Trophoblast cell (in vitro differentiated cells and primary cell): ENCODE data around the gene GADD45G.

Experiments
- DNase-seq, 2 donors: peaks; one replicate each; pipeline ENCODE4 v3.0.0-alpha.2; 2016
- H2AFZ ChIP-seq: 2 replicates; pipeline ENCODE4 v1.6.1; 2013; ENCODE audit warnings: low read length, moderate library complexity, mild to moderate bottlenecking; ENCODE audit not compliant: insufficient read depth, poor library complexity
- H2AK5ac ChIP-seq: 2 replicates; pipeline ENCODE4 v1.6.1; 2013; ENCODE audit warnings: mild to moderate bottlenecking, low read length
- H2BK120ac ChIP-seq: 2 replicates; pipeline ENCODE4 v1.6.1; 2013; ENCODE audit warnings: low read length, mild to moderate bottlenecking, moderate library complexity; ENCODE audit not compliant: insufficient read depth, poor library complexity
- H2BK12ac ChIP-seq: 2 replicates; pipeline ENCODE4 v1.6.1; 2013; ENCODE audit warnings: mild to moderate bottlenecking, low read length, moderate library complexity
- H2BK5ac ChIP-seq: 2 replicates; pipeline ENCODE4 v1.6.1; 2013; ENCODE audit warnings: low read length, low read depth, moderate library complexity, mild to moderate bottlenecking; ENCODE audit not compliant: poor library complexity
- H3K14ac ChIP-seq: 2 replicates; pipeline ENCODE4 v1.6.1; 2013; ENCODE audit warnings: mild to moderate bottlenecking, low read length
- H3K18ac ChIP-seq: 2 replicates; pipeline ENCODE4 v1.6.1; 2013; ENCODE audit warnings: mild to moderate bottlenecking, low read length
- H3K23ac ChIP-seq: 2 replicates; pipeline ENCODE4 v1.6.1; 2013; ENCODE audit warnings: low read length
- H3K27ac ChIP-seq: 2 replicates; pipeline ENCODE4 v1.5.1; 2013; ENCODE audit warnings: low read depth, mild to moderate bottlenecking, inconsistent platforms, low read length, moderate library complexity
- H3K27me3 ChIP-seq: 2 replicates; pipeline ENCODE4 v1.6.1; 2013; ENCODE audit warnings: inconsistent platforms, mild to moderate bottlenecking, low read length, moderate library complexity; ENCODE audit not compliant: insufficient read depth
- H3K36me3 ChIP-seq, 2 experiments: 1 replicate in 1 of 2; 2 replicates in 1 of 2; pipeline ENCODE4 v1.6.1; 2013; ENCODE audit warnings: low read length in 2 of 2, mild to moderate bottlenecking in 2 of 2, moderate library complexity in 1 of 2; ENCODE audit not compliant: insufficient read depth in 2 of 2, control insufficient read depth in 1 of 2
- H3K4ac ChIP-seq: 2 replicates; pipeline ENCODE4 v1.6.1; 2013; ENCODE audit warnings: low read depth, mild to moderate bottlenecking, low read length, moderate library complexity
- H3K4me1 ChIP-seq, 2 experiments: 1 replicate in 1 of 2; 2 replicates in 1 of 2; pipeline ENCODE4 v1.6.1; 2013; ENCODE audit warnings: low read length in 2 of 2, mild to moderate bottlenecking in 2 of 2, moderate library complexity in 1 of 2; ENCODE audit not compliant: insufficient read depth in 2 of 2, control insufficient read depth in 1 of 2
- H3K4me2 ChIP-seq: 2 replicates; pipeline ENCODE4 v1.6.1; 2013; ENCODE audit warnings: inconsistent platforms, mild to moderate bottlenecking, low read length, moderate library complexity
- H3K4me3 ChIP-seq: 2 replicates; pipeline ENCODE4 v1.5.1; 2013; ENCODE audit warnings: mild to moderate bottlenecking, low read depth, low read length, inconsistent platforms
- H3K79me1 ChIP-seq: one replicate; pipeline ENCODE4 v1.6.1; 2013; ENCODE audit warnings: low read length
- H3K79me2 ChIP-seq: 2 replicates; pipeline ENCODE4 v1.6.1; 2013; ENCODE audit warnings: low read length, mild to moderate bottlenecking; ENCODE audit not compliant: control insufficient read depth, insufficient read depth, poor library complexity
- H3K9ac ChIP-seq: 2 replicates; pipeline ENCODE4 v1.6.1; 2013; ENCODE audit warnings: mild to moderate bottlenecking, low read length
- H3K9me3 ChIP-seq: 2 replicates; pipeline ENCODE4 v1.6.1; 2013; ENCODE audit warnings: low read depth, mild to moderate bottlenecking, control low read depth, inconsistent platforms, low read length; ENCODE audit not compliant: insufficient read depth
- H4K12ac ChIP-seq: 2 replicates; pipeline ENCODE4 v1.6.1; 2013; ENCODE audit warnings: low read depth, mild to moderate bottlenecking, low read length, moderate library complexity
- H4K8ac ChIP-seq: 2 replicates; pipeline ENCODE4 v1.6.1; 2013; ENCODE audit warnings: low read depth, mild to moderate bottlenecking, low read length, moderate library complexity
- H4K91ac ChIP-seq: one replicate; pipeline ENCODE4 v1.6.1; 2013; ENCODE audit warnings: low read depth, mild to moderate bottlenecking, low read length, moderate library complexity
- WGBS: extraction: QIAGEN DNeasy Blood & Tissue Kit; methylation state at CpG from one replicate; pipeline ENCODE4 v1.1.7; 2013; ENCODE audit warnings: missing lambda C conversion rate; ENCODE audit not compliant: insufficient read length, insufficient coverage; ENCODE audit errors: extremely low coverage; 5-methylcytosine and 5-hydroxymethylcytosine counted together

Gene GADD45G

DNA sequence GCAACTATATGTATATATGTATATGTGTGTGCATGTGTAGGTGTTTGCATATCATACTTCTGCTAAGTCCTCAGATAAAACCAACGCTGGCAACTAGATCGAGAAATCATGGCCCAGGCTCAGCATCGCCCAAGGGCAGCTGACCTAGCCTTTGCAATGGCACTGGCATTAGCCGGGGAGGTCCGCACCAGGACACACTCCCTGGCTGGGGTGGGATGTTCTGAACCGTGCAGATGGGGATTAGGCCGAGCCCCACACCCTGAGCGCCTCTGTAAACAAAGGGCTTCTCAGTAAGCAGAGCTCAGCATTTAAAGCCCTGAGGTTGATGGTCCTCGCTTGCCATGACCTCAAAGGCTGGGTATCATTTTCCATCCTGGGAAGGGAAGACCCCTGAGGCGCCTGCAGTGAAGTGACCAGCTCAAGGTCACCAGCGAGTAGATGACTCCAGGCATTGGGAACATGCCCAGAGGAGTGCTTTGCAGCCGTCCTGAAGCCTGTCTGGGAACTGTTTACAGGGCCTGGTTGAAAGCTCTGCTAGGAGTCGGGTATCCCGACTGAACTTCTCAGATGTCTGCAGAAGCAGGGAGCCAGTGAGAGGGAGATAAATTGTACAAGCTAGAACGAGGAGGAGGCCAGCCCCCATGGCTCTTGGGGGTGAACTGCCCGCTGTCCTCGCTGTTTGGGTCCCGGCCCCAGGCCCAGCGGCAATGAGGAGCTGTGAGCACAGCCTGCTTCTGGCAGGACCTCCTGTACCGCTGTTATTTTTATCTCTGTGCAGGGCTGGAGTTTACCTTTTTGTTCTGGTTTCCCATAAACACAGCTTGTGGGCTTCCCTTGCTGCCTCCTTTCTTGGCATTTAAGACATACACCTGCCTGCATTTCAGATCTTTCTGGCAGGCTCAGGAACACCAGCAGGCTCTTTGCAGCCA, 18.4 kb downstream of the GADD45G start:
- Histone ChIP-seq H4K12ac (no peak overlapping the region), H2AK5ac (no peak overlapping the region), H3K4me2 (no peak overlapping the region), H3K4me1 (peaks cover 2 to 9% of the 10 kb centered on the region in 2 experiments), H3K4me3 (peak overlapping the region; percentile 10), H3K79me1 (no peaks in the 10 kb centered on the region), H2BK12ac (no peak overlapping the region), H3K9ac (no peak overlapping the region), H3K36me3 (no peaks in the 10 kb centered on the region), H2AFZ (no peak overlapping the region), H3K9me3 (peaks cover 4% of the 10 kb centered on the region), H3K23ac (no peak overlapping the region), H3K14ac (no peak overlapping the region), H2BK120ac (no peak overlapping the region), H2BK5ac (no peak overlapping the region), H3K18ac (no peak overlapping the region), H3K27ac (no peak overlapping the region), H4K8ac (no peak overlapping the region), H4K91ac (no peak overlapping the region), H3K27me3 (no peaks in the 10 kb centered on the region), H3K79me2 (no peaks in the 10 kb centered on the region), H3K4ac (no peak overlapping the region)
- no CpG with 5 or more reads among the region's 20 CpGs for WGBS
- no peak for DNase-seq

DNA sequence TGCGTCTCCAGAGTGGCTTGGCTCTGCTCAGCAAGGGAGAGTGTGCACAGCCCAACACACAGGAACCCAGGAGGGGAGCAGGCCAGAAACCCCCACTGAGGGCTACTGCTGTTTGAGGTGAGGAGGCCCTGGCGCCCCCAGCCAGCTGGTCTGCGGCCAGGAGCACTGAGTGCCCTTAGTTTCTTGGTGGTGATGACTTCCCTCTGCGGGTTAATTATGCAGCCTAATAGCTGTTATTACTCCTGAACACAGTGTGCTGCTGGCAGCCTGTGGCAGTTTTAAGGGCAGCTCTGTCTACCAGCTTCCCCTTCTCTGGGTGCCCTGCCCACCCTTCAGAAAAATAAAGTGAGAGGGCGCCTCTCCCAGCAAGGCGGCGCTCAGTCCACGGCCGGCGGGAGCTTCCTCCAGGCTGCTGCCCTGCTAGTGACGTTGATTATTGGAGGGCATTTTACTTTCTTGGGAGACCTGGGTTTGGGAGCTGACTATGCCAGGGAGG, 19.2 kb downstream of the GADD45G start:
- Histone ChIP-seq H3K4ac (no peak overlapping the region), H3K27me3 (no peaks in the 10 kb centered on the region), H3K4me3 (no peak overlapping the region), H3K4me1 (peaks cover 2 to 9% of the 10 kb centered on the region in 2 experiments), H3K79me1 (no peaks in the 10 kb centered on the region), H3K4me2 (no peak overlapping the region), H3K18ac (peak overlapping the region; percentile 33), H2AK5ac (peak overlapping the region; percentile 61), H4K8ac (peak overlapping the region; percentile 10), H4K12ac (no peak overlapping the region), H2BK12ac (peak overlapping the region; percentile 8), H3K9ac (no peak overlapping the region), H3K79me2 (no peaks in the 10 kb centered on the region), H4K91ac (no peak overlapping the region), H3K14ac (no peak overlapping the region), H3K9me3 (peaks cover 4% of the 10 kb centered on the region), H3K27ac (no peak overlapping the region), H3K36me3 (no peaks in the 10 kb centered on the region), H3K23ac (no peak overlapping the region), H2BK5ac (no peak overlapping the region), H2BK120ac (no peak overlapping the region), H2AFZ (no peak overlapping the region)
- no CpG with 5 or more reads among the region's 11 CpGs for WGBS
- DNase-seq, result no peak

DNA sequence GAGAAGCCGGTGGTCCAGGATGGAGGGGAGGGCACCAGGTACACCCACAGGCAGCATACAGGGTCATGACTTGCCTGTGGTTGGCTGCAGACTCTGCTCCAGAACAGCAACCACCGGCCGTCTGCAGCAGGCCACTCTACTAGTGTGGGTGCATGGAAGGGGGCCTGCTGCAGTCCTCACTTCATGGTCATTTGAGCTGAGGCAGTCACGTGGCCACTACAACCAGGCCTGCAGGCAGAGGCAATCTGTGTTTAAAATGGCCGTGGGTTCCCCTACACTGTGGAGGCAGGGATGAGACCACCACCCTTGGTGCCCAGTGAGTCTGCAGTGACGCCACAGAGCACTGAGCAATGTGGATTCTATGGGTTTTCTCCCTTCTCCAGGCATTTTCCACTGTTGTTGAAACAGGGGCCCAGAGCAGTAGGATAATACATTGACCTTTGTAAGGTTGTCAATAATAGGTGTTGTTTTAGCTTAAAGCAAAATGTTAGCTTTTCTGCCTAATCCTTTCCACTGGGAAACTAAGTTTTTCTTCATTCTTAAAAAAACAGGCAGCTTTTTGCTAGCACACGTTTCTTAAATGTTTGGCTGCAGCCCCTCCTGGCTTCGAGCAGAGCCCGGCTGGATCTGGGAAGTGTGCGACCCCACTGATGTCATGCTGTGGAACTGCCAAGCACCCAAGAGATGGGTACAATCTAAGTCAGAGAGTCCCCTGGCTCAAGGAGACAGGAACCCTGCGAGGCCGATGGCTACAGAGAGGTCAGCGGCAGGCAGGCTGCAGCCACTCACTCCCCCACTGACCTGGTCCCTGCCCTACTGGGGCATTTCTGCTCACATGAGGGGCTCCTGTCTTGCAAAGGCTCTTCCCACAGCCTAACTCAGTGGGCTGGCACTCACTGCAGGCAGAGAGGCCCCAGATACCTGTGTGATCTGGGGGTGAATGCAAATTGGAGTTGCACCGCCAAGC, 21.2 kb downstream of the GADD45G start:
- no peak overlapping the region for H3K27ac ChIP-seq
- H4K12ac ChIP-seq, result no peak overlapping the region
- H4K8ac ChIP-seq, result no peak overlapping the region
- no peaks in the 10 kb centered on the region for H3K79me1 ChIP-seq
- H3K36me3 ChIP-seq, result no peaks in the 10 kb centered on the region
- WGBS, result no CpG with 5 or more reads among the region's 14 CpGs
- no peak overlapping the region for H2BK12ac ChIP-seq
- no peak overlapping the region for H3K4me3 ChIP-seq
- peaks cover 4% of the 10 kb centered on the region for H3K9me3 ChIP-seq
- no peak overlapping the region for H2AFZ ChIP-seq
- no peak overlapping the region for H2AK5ac ChIP-seq
- H3K23ac ChIP-seq, result no peak overlapping the region
- H3K18ac ChIP-seq, result no peak overlapping the region
- no peak overlapping the region for H3K4ac ChIP-seq
- no peaks in the 10 kb centered on the region for H3K27me3 ChIP-seq
- no peak for DNase-seq
- no peaks in the 10 kb centered on the region for H3K79me2 ChIP-seq
- no peak overlapping the region for H3K9ac ChIP-seq
- no peak overlapping the region for H4K91ac ChIP-seq
- no peak overlapping the region for H3K14ac ChIP-seq
- H3K4me2 ChIP-seq, result no peak overlapping the region
- no peak overlapping the region for H2BK5ac ChIP-seq
- peaks cover 2 to 9% of the 10 kb centered on the region in 2 experiments for H3K4me1 ChIP-seq
- H2BK120ac ChIP-seq, result no peak overlapping the region

DNA sequence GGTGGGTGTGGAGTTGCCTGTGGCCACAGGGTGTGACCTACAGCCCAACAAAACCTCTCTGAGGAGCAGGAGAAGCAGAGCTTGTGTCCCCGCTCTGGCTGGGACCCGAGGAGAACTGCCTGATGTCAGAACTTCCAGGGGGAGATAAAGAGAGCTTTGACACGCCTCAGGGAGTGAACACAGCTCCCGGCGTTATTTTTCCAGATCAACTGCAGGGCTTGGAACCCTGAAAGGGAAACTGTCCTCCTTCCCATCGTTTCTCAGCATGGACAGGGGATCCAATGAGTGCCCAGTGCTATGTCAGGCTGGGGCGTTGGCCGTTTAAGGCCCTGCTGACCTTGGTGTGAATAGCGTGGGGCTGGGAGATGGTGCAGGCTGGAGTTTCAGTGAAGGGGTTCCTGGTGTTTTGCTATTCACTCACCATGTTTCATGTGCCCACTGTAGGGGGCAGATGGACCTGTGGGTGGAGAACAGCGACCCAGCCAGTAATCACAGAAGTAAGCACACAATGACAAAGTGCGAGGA, 22.0 kb downstream of the GADD45G start:
- H2AK5ac ChIP-seq, result no peak overlapping the region
- no peak overlapping the region for H3K4me2 ChIP-seq
- H3K36me3 ChIP-seq, result no peaks in the 10 kb centered on the region
- no peak overlapping the region for H3K14ac ChIP-seq
- no peaks in the 10 kb centered on the region for H3K79me1 ChIP-seq
- no peaks in the 10 kb centered on the region for H3K27me3 ChIP-seq
- no peak overlapping the region for H2BK120ac ChIP-seq
- H2BK12ac ChIP-seq, result no peak overlapping the region
- no peak overlapping the region for H3K18ac ChIP-seq
- H4K91ac ChIP-seq, result no peak overlapping the region
- peaks cover 4% of the 10 kb centered on the region for H3K9me3 ChIP-seq
- H4K8ac ChIP-seq, result no peak overlapping the region
- H2AFZ ChIP-seq, result no peak overlapping the region
- no peak overlapping the region for H2BK5ac ChIP-seq
- no CpG with 5 or more reads among the region's 11 CpGs for WGBS
- DNase-seq, result peak in 1 of 2 donors; percentile 2
- H3K23ac ChIP-seq, result no peak overlapping the region
- no peak overlapping the region for H3K4ac ChIP-seq
- H3K79me2 ChIP-seq, result no peaks in the 10 kb centered on the region
- H3K27ac ChIP-seq, result no peak overlapping the region
- H4K12ac ChIP-seq, result no peak overlapping the region
- H3K4me1 ChIP-seq, result peaks cover 2 to 9% of the 10 kb centered on the region in 2 experiments
- no peak overlapping the region for H3K4me3 ChIP-seq
- H3K9ac ChIP-seq, result no peak overlapping the region
